Measurements from ENCODE around the gene DIP2C. TPM values are rescaled to one million over a fixed set of nuclear protein-coding genes. Genes with fewer than 3 reads are reported as not detected.
A peak's percentile ranks its signal among the peaks of the same experiment; 100 is the strongest.

The DIP2C gene
- total RNA-seq, 4 donors from 2014 or later, result 8.4 to 22.7 (median 16.8) TPM

DNA sequence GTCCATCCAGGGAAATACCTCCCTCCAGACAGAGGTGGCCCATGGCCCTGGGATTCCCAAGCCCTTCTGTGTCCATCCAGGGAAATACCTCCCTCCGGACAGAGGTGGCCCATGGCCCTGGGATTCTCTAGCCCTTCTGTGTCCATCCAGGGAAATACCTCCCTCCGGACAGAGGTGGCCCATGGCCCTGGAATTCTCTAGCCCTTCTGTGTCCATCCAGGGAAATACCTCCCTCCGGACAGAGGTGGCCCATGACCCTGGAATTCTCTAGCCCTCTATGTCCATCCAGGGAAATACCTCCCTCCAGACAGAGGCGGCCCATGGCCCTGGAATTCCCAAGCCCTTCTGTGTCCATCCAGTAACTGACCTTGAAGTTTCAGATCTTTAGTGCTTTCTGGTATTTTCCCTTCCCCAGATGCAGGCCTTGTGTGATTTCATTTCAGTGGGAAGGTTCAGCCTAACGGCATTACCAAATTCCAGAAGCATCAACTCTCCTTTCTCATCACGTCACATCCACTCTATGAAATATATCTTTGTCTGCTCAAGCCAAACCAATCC is 28.8 kb upstream of the DIP2C start:
- Histone ChIP-seq H3K36me3 (no peaks in the 10 kb centered on the region), H3K4me1 (no peaks in the 10 kb centered on the region), H3K4me3 (no peak overlapping the region), H3K27me3 (no peaks in the 10 kb centered on the region), H3K27ac (no peak overlapping the region), H3K9me3 (no peaks in the 10 kb centered on the region)
- TF ChIP-seq, protein P1, sequence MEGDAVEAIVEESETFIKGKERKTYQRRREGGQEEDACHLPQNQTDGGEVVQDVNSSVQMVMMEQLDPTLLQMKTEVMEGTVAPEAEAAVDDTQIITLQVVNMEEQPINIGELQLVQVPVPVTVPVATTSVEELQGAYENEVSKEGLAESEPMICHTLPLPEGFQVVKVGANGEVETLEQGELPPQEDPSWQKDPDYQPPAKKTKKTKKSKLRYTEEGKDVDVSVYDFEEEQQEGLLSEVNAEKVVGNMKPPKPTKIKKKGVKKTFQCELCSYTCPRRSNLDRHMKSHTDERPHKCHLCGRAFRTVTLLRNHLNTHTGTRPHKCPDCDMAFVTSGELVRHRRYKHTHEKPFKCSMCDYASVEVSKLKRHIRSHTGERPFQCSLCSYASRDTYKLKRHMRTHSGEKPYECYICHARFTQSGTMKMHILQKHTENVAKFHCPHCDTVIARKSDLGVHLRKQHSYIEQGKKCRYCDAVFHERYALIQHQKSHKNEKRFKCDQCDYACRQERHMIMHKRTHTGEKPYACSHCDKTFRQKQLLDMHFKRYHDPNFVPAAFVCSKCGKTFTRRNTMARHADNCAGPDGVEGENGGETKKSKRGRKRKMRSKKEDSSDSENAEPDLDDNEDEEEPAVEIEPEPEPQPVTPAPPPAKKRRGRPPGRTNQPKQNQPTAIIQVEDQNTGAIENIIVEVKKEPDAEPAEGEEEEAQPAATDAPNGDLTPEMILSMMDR (IDR thresholded peaks at IDR 0.05), result no peak
- TF ChIP-seq POLR2A (IDR thresholded peaks at IDR 0.05), result no peak
- no peak for DNase-seq

DNA sequence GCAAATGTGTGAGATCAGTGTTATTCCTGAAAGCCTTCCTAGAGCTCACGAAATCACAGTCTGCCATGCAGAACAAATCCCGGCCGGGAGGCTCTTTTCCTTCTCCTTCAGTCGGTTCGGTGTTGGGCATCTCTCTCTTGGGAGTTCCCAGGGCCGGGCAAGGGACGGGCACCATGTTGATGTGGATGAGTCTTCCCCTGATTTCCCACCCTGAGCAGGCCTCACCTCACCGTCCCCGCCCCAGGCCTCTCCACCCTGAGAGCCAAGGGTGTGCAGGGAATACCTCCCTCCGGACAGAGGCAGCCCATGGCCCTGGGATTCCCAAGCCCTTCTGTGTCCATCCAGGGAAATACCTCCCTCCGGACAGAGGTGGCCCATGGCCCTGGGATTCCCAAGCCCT is 28.0 kb upstream of the DIP2C start:
- no peak for TF ChIP-seq POLR2A (IDR thresholded peaks at IDR 0.05)
- TF ChIP-seq, protein P1 (IDR thresholded peaks at IDR 0.05), result no peak
- H3K4me3 ChIP-seq, result no peak overlapping the region
- H3K4me1 ChIP-seq, result no peaks in the 10 kb centered on the region
- H3K27ac ChIP-seq, result no peak overlapping the region
- DNase-seq, result no peak
- H3K36me3 ChIP-seq, result no peaks in the 10 kb centered on the region
- H3K27me3 ChIP-seq, result no peaks in the 10 kb centered on the region
- H3K9me3 ChIP-seq, result no peaks in the 10 kb centered on the region

DNA sequence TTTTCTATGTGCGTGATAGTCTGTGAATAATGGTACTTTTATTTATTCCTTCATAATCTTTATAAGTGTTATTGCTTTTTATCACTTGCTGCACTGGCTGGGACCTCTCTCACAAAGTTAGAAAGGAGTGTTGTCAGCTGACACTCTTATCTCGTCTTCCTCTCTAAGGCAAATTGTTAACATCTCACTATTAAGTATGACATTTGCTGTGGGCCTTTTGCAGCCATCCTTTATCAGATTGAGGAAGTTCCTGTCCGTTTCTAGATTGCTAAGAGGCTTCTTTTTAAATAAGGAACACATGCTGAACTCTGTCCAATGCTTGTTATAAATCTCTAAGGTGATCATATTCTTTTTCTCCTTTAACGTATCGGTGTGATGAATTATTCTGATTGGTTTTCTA is 27.4 kb upstream of the DIP2C start:
- no peaks in the 10 kb centered on the region for H3K4me1 ChIP-seq
- DNase-seq, result no peak
- no peaks in the 10 kb centered on the region for H3K9me3 ChIP-seq
- no peak overlapping the region for H3K4me3 ChIP-seq
- H3K27ac ChIP-seq, result no peak overlapping the region
- H3K27me3 ChIP-seq, result no peaks in the 10 kb centered on the region
- TF ChIP-seq POLR2A (IDR thresholded peaks at IDR 0.05), result no peak
- TF ChIP-seq, protein P1 (IDR thresholded peaks at IDR 0.05), result no peak
- H3K36me3 ChIP-seq, result no peaks in the 10 kb centered on the region

DNA sequence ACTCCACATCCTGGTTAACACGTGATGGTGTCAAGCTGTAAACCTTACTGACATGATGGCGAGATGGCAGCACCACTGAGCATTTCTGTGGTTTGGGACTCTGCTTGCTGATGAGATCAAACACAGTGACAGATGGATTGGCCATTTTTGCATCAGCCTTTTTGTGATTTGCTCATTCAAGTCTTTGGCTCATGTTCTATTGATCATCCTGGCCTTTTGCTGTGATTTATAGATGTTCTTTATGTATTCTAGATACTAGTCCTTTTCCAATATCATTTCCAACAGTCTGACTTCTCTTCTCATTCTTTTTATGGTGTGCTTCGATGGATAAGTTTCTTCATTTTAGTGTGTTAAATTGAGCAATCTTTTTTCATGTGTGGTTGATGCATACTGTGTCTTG is 24.7 kb upstream of the DIP2C start:
- no peaks in the 10 kb centered on the region for H3K36me3 ChIP-seq
- H3K27me3 ChIP-seq, result no peaks in the 10 kb centered on the region
- TF ChIP-seq, protein P1 (IDR thresholded peaks at IDR 0.05), result no peak
- no peak for TF ChIP-seq POLR2A (IDR thresholded peaks at IDR 0.05)
- no peak for DNase-seq
- H3K27ac ChIP-seq, result no peak overlapping the region
- no peaks in the 10 kb centered on the region for H3K9me3 ChIP-seq
- no peak overlapping the region for H3K4me3 ChIP-seq
- H3K4me1 ChIP-seq, result no peaks in the 10 kb centered on the region

DNA sequence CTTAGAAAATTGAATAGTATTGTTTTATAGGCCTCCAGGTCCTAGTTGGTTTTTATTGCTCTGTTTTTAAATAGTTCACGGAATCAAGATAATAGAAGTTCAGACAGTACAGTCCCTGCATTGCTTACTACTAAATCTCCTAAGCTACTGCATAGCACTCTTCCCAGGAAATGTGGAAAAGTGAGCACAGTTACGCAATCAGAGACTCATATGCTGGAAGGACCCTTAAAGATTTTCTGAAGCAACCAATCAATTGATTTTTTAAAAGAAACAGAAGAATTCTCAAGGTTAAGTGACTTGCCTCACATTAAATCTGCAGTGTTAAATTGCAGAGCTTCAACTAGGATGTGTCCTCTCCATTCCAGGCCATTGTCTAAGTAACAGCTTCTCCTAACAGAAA is 23.1 kb upstream of the DIP2C start:
- Histone ChIP-seq H3K9me3 (no peaks in the 10 kb centered on the region), H3K4me3 (no peak overlapping the region), H3K27me3 (no peaks in the 10 kb centered on the region), H3K36me3 (no peaks in the 10 kb centered on the region), H3K27ac (peak overlapping the region in 2 of 4 donors; percentile 16 to 72), H3K4me1 (no peaks in the 10 kb centered on the region)
- DNase-seq, result no peak
- TF ChIP-seq POLR2A (IDR thresholded peaks at IDR 0.05), result no peak
- TF ChIP-seq, protein P1 (IDR thresholded peaks at IDR 0.05), result no peak

DNA sequence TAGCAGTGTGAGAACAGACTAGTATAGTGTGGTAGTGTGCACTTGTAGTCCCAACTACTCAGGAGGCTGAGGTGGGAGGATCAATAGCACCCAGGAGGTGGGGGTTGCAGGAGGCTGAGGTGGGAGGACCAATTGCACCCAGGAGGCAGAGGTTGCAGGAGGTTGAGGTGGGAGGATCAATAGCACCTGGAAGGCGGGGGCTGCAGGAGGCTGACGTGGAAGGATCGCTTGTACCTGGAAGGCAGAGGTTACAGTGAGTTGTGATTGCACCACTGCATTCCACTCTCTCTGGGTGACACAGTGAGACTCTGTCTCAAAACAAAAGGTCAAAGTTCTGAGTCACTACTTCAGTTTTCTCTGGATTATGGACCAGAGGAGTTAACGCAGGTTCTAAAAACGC is 22.6 kb upstream of the DIP2C start:
- Histone ChIP-seq H3K36me3 (no peaks in the 10 kb centered on the region), H3K4me3 (no peak overlapping the region), H3K4me1 (no peaks in the 10 kb centered on the region), H3K9me3 (no peaks in the 10 kb centered on the region), H3K27me3 (no peaks in the 10 kb centered on the region), H3K27ac (peak overlapping the region in 1 of 4 donors; percentile 72)
- TF ChIP-seq POLR2A (IDR thresholded peaks at IDR 0.05), result no peak
- TF ChIP-seq, protein P1 (IDR thresholded peaks at IDR 0.05), result no peak
- peak in 1 of 3 donors; percentile 67 for DNase-seq
